Progenitor cell of endocrine pancreas (in vitro differentiated cells): ENCODE measurements around the gene PI4K2A. TPM values are rescaled to one million over a fixed set of nuclear protein-coding genes. Genes with fewer than 3 reads are reported as not detected.
"Not testable (repeated sequence)": the region's sequence is repeated elsewhere in the genome, so short reads cannot be mapped to it uniquely, and the experiment has no call there.

ENCODE experiments used
- DNase-seq: peaks from one replicate; pipeline ENCODE4 v3.0.0; 2021; ENCODE audit warnings: low spot score; ENCODE audit not compliant: unreplicated experiment
- H3K27ac Mint-ChIP-seq: 2 replicates; pipeline ENCODE4 v1.8.0; 2021; ENCODE audit warnings: mild to moderate bottlenecking, moderate library complexity, mixed read lengths
- H3K27me3 Mint-ChIP-seq: 2 replicates; pipeline ENCODE4 v1.8.0; 2021; ENCODE audit warnings: mixed read lengths
- H3K36me3 Mint-ChIP-seq: 2 replicates; pipeline ENCODE4 v1.8.0; 2022; ENCODE audit warnings: mixed read lengths; ENCODE audit not compliant: insufficient read depth
- H3K4me1 Mint-ChIP-seq: 2 replicates; pipeline ENCODE4 v1.8.0; 2021; ENCODE audit warnings: low read depth, mixed read lengths
- H3K4me3 Mint-ChIP-seq: 2 replicates; pipeline ENCODE4 v1.8.0; 2021; ENCODE audit warnings: low read depth, mild to moderate bottlenecking, moderate library complexity, mixed read lengths
- H3K9me3 Mint-ChIP-seq: 2 replicates; pipeline ENCODE4 v1.8.0; 2021; ENCODE audit warnings: low read depth, mixed read lengths
- CTCF ChIP-seq: fragments of 200-600 bp; sonication (generic); IDR thresholded peaks from one replicate; pipeline ENCODE4 v1.5.0; 2021; ENCODE audit warnings: antibody characterized with exemption, mild to moderate bottlenecking; ENCODE audit not compliant: unreplicated experiment
- total RNA-seq: library from RNA; stranded (reverse); gene quantifications from 2 replicates; pipeline ENCODE4 v1.2.1, GENCODE V29; 2021

PI4K2A gene
- total RNA-seq, 1 donor from 2014 or later, result 18.9 TPM

GRCh38 chr10:97631098-97631497, 9.4 kb upstream of the PI4K2A start:
- TF ChIP-seq CTCF, result no peak
- Mint-ChIP-seq H3K36me3 (no peaks in the 10 kb centered on the region), H3K27ac (no peak overlapping the region), H3K27me3 (no peaks in the 10 kb centered on the region), H3K9me3 (no peaks in the 10 kb centered on the region), H3K4me1 (peaks cover 12% of the 10 kb centered on the region), H3K4me3 (no peak overlapping the region)
- no peak for DNase-seq

GRCh38 chr10:97632949-97633884, 7.3 kb upstream of the PI4K2A start, which contains the start of gene MORN4:
MORN4 (minus strand) TSS chr10:97633500; CDS start chr10:97619653, 13,847 bp downstream.
- Mint-ChIP-seq H3K36me3 (no peaks in the 10 kb centered on the region), H3K4me3 (peak within 1 kb of the TSS; percentile 98), H3K27me3 (no peaks in the 10 kb centered on the region), H3K27ac (peak within 1 kb of the TSS; percentile 95), H3K9me3 (no peaks in the 10 kb centered on the region), H3K4me1 (peaks cover 12% of the 10 kb centered on the region)
- DNase-seq, result peak; percentile 88
- no peak for TF ChIP-seq CTCF

GRCh38 chr10:97633921-97634320, 6.5 kb upstream of the PI4K2A start:
- TF ChIP-seq CTCF, result peak; percentile 37
- no peaks in the 10 kb centered on the region for H3K27me3 Mint-ChIP-seq
- H3K4me1 Mint-ChIP-seq, result peaks cover 12% of the 10 kb centered on the region
- peak overlapping the region; percentile 95 for H3K27ac Mint-ChIP-seq
- no peaks in the 10 kb centered on the region for H3K36me3 Mint-ChIP-seq
- H3K9me3 Mint-ChIP-seq, result no peaks in the 10 kb centered on the region
- peak overlapping the region; percentile 98 for H3K4me3 Mint-ChIP-seq
- DNase-seq, result no peak

GRCh38 chr10:97635577-97635976, 4.9 kb upstream of the PI4K2A start:
- no peak for DNase-seq
- H3K4me1 Mint-ChIP-seq, result peaks cover 12% of the 10 kb centered on the region
- no peaks in the 10 kb centered on the region for H3K27me3 Mint-ChIP-seq
- H3K4me3 Mint-ChIP-seq, result no peak overlapping the region
- H3K9me3 Mint-ChIP-seq, result no peaks in the 10 kb centered on the region
- H3K27ac Mint-ChIP-seq, result no peak overlapping the region
- no peaks in the 10 kb centered on the region for H3K36me3 Mint-ChIP-seq
- TF ChIP-seq CTCF, result no peak

- H3K4me3 Mint-ChIP-seq, H3K9me3 Mint-ChIP-seq, DNase-seq, H3K27me3 Mint-ChIP-seq, H3K36me3 Mint-ChIP-seq: not testable (repeated sequence)
- peaks cover 11% of the 10 kb centered on the region for H3K4me1 Mint-ChIP-seq
- H3K27ac Mint-ChIP-seq, result peak overlapping the region; percentile 85
Observed at GRCh38 chr10:97639090-97639489, 1.4 kb upstream of the PI4K2A start.
